ENCODE data around the gene MCM7. TPM values are rescaled to one million over a fixed set of nuclear protein-coding genes. Genes with fewer than 3 reads are reported as not detected.

The MCM7 gene
- total and polyA plus RNA-seq, 2 of the 13 experiments (the other 11 are each of a cell fraction or from before 2014, with no cell fraction given): 84.5 to 214 TPM

GRCh38 chr7:100100420-100101015 is 679 bp downstream of the MCM7 start (continued):
- TF ChIP-seq ZBED4 (CRISPR knock-in tag; IDR thresholded peaks at IDR 0.05; ENCODE audit: borderline replicate concordance) (no peak; the same call in 1 of the 2 replicates), ZFP36L1 (CRISPR knock-in tag; IDR thresholded peaks at IDR 0.05) (no peak), ZNF747 (CRISPR knock-in tag; IDR thresholded peaks at IDR 0.05; ENCODE audit: borderline replicate concordance) (peak; percentile 95; the same call in 1 of the 2 replicates), TEAD3 (CRISPR knock-in tag; optimal IDR thresholded peaks at IDR 0.05; ENCODE audit: borderline replicate concordance) (peak; percentile 82), SKIL (CRISPR knock-in tag; IDR thresholded peaks at IDR 0.05; ENCODE audit: borderline replicate concordance) (0 out of 2 replicates have a peak, but pooled peaks have one; percentile 34), ZNF501 (CRISPR knock-in tag; IDR thresholded peaks at IDR 0.05) (peak; percentile 83), STAT5B (CRISPR knock-in tag; IDR thresholded peaks at IDR 0.05) (peak; percentile 78; the same call in 1 of the 2 replicates), ZNF280D (CRISPR knock-in tag; IDR thresholded peaks at IDR 0.05) (no peak), ZNF451 (CRISPR knock-in tag; IDR thresholded peaks at IDR 0.05) (0 out of 2 replicates have a peak, but pooled peaks have one; percentile 67), ZBTB42 (CRISPR knock-in tag; IDR thresholded peaks at IDR 0.05) (0 out of 2 replicates have a peak, but pooled peaks have one; percentile 26), RBM39 (IDR thresholded peaks at IDR 0.05; ENCODE audit: low read depth, low read length, poor library complexity, severe bottlenecking) (peak; percentile 68), ZNF205 (CRISPR knock-in tag; IDR thresholded peaks at IDR 0.05) (peak; percentile 86), KDM5B (CRISPR knock-in tag; IDR thresholded peaks at IDR 0.05; ENCODE audit: borderline replicate concordance) (no peak), HMGXB3 (CRISPR knock-in tag; IDR thresholded peaks at IDR 0.05; ENCODE audit: borderline replicate concordance) (peak; percentile 66; the same call in 1 of the 2 replicates), POLR2G (IDR thresholded peaks at IDR 0.05; ENCODE audit: low read depth, low read length) (peak; percentile 55)

Data from HepG2 (cell line).